HEK293 (cell line): ENCODE data around the gene ROBO1.

Experiments
- CTCF ChIA-PET: fragments of 350-600 bp; formaldehyde crosslinking; extraction: SDS; loops from one replicate; lab custom pipeline; 2021; ENCODE audit warnings: antibody characterized with exemption; lab: Yijun Ruan, JAX
- POLR2A ChIA-PET: fragments of 300-600 bp; formaldehyde crosslinking; extraction: SDS; loops from one replicate; lab custom pipeline; 2020; ENCODE audit warnings: antibody characterized with exemption, inconsistent platforms; lab: Yijun Ruan, JAX
- H3K27ac ChIP-seq: fragments of 200-500 bp; sonication (Bioruptor generic); 2 replicates; pipeline ENCODE4 v1.5.1; 2014; ENCODE audit warnings: low read depth, low read length, control low read depth, inconsistent platforms; ENCODE audit errors: extremely low read depth
- H3K36me3 ChIP-seq, 2 experiments: fragments of 200-500 bp in 1 of 2; sonication (Bioruptor generic) in 1 of 2; 1 replicate in 1 of 2; 2 replicates in 1 of 2; pipeline ENCODE4 v1.5.1; 2014 to 2017; ENCODE audit warnings: inconsistent platforms in 2 of 2, low read length in 2 of 2; ENCODE audit not compliant: control insufficient read depth in 2 of 2, insufficient read depth in 1 of 2
- H3K4me1 ChIP-seq: fragments of 200-500 bp; sonication (Bioruptor generic); 2 replicates; pipeline ENCODE4 v1.5.1; 2014; ENCODE audit warnings: mild to moderate bottlenecking, low read length, inconsistent platforms; ENCODE audit not compliant: control insufficient read depth, insufficient read depth
- H3K4me3 ChIP-seq: 2 replicates; pipeline ENCODE4 v1.5.1; 2011; ENCODE audit warnings: low read depth, mild to moderate bottlenecking, control low read depth, low read length, moderate library complexity
- H3K9me3 ChIP-seq: fragments of 200-500 bp; sonication (Bioruptor generic); 2 replicates; pipeline ENCODE4 v1.5.1; 2014; ENCODE audit warnings: low read depth, low read length, inconsistent platforms; ENCODE audit not compliant: control insufficient read depth, insufficient read depth
- KLF10 ChIP-seq: fragments of 450-650 bp; IDR thresholded peaks from 2 replicates; pipeline ENCODE4 v1.5.1; 2018; ENCODE audit warnings: missing biosample characterization, mild to moderate bottlenecking, missing genetic modification characterization
- PRDM6 ChIP-seq: fragments of 450-650 bp; formaldehyde crosslinking; IDR thresholded peaks from 2 replicates; pipeline ENCODE4 v1.5.1; 2017; ENCODE audit warnings: missing biosample characterization, missing genetic modification characterization
- SCRT1 ChIP-seq: fragments of 450-650 bp; formaldehyde crosslinking; IDR thresholded peaks from 2 replicates; pipeline ENCODE4 v1.5.1; 2016; ENCODE audit warnings: missing biosample characterization, missing genetic modification characterization, borderline replicate concordance
- SP2 ChIP-seq: fragments of 450-650 bp; formaldehyde crosslinking; IDR thresholded peaks from 2 replicates; pipeline ENCODE4 v1.5.1; 2016; ENCODE audit warnings: missing biosample characterization, missing genetic modification characterization
- ZBTB20 ChIP-seq: fragments of 450-650 bp; formaldehyde crosslinking; IDR thresholded peaks from 2 replicates; pipeline ENCODE4 v1.5.1; 2016; ENCODE audit warnings: missing biosample characterization, missing genetic modification characterization
- ZBTB44 ChIP-seq: fragments of 450-650 bp; IDR thresholded peaks from 2 replicates; pipeline ENCODE4 v1.5.1; 2018; ENCODE audit warnings: missing biosample characterization, mild to moderate bottlenecking, missing genetic modification characterization
- ZNF2 ChIP-seq: fragments of 450-650 bp; formaldehyde crosslinking; IDR thresholded peaks from 2 replicates; pipeline ENCODE4 v1.5.1; 2016; ENCODE audit warnings: missing biosample characterization, missing genetic modification characterization
- ZNF23 ChIP-seq: fragments of 450-650 bp; formaldehyde crosslinking; IDR thresholded peaks from 2 replicates; pipeline ENCODE4 v1.5.1; 2016; ENCODE audit warnings: missing biosample characterization, missing genetic modification characterization, borderline replicate concordance
- ZNF280C ChIP-seq: fragments of 450-650 bp; formaldehyde crosslinking; IDR thresholded peaks from 2 replicates; pipeline ENCODE4 v1.5.1; 2016; ENCODE audit warnings: missing biosample characterization, missing genetic modification characterization
- ZNF341 ChIP-seq: fragments of 450-650 bp; formaldehyde crosslinking; IDR thresholded peaks from 2 replicates; pipeline ENCODE4; 2016; ENCODE audit warnings: low read depth, missing biosample characterization, missing genetic modification characterization
- ZNF350 ChIP-seq: fragments of 450-650 bp; formaldehyde crosslinking; IDR thresholded peaks from 2 replicates; pipeline ENCODE4 v1.5.0; 2017; ENCODE audit warnings: missing biosample characterization, mild to moderate bottlenecking, missing genetic modification characterization
- ZNF391 ChIP-seq: fragments of 450-650 bp; formaldehyde crosslinking; IDR thresholded peaks from 2 replicates; pipeline ENCODE4 v1.5.1; 2016; ENCODE audit warnings: low read depth, missing biosample characterization, missing genetic modification characterization, borderline replicate concordance
- ZNF473 ChIP-seq: fragments of 450-650 bp; formaldehyde crosslinking; IDR thresholded peaks from 2 replicates; pipeline ENCODE4 v1.5.1; 2017; ENCODE audit warnings: missing biosample characterization, missing genetic modification characterization
- ZNF501 ChIP-seq: fragments of 450-650 bp; formaldehyde crosslinking; IDR thresholded peaks from 2 replicates; pipeline ENCODE4 v1.5.1; 2016; ENCODE audit warnings: missing biosample characterization, missing genetic modification characterization
- ZNF514 ChIP-seq: fragments of 450-650 bp; formaldehyde crosslinking; IDR thresholded peaks from 2 replicates; pipeline ENCODE4 v1.5.1; 2016; ENCODE audit warnings: missing biosample characterization, missing genetic modification characterization
- ZNF600 ChIP-seq: fragments of 450-650 bp; formaldehyde crosslinking; IDR thresholded peaks from 2 replicates; pipeline ENCODE4 v1.5.1; 2016; ENCODE audit warnings: missing biosample characterization, missing genetic modification characterization
- ZNF610 ChIP-seq: fragments of 450-650 bp; formaldehyde crosslinking; IDR thresholded peaks from 2 replicates; pipeline ENCODE4 v1.5.1; 2016; ENCODE audit warnings: missing biosample characterization, missing genetic modification characterization, borderline replicate concordance
- ZNF624 ChIP-seq: fragments of 450-650 bp; formaldehyde crosslinking; IDR thresholded peaks from 2 replicates; pipeline ENCODE4 v1.5.1; 2017; ENCODE audit warnings: missing biosample characterization, missing genetic modification characterization
- ZNF837 ChIP-seq: fragments of 450-650 bp; formaldehyde crosslinking; IDR thresholded peaks from 2 replicates; pipeline ENCODE4 v1.5.1; 2016; ENCODE audit warnings: missing biosample characterization, missing genetic modification characterization
- TF ChIP-seq, protein P1 (sequence below): fragments of 450-650 bp; formaldehyde crosslinking; IDR thresholded peaks from 2 replicates; pipeline ENCODE4 v1.5.1; 2016; ENCODE audit warnings: missing biosample characterization, missing genetic modification characterization
- TF ChIP-seq, protein P2 (sequence below): fragments of 450-650 bp; formaldehyde crosslinking; IDR thresholded peaks from 2 replicates; pipeline ENCODE4 v1.5.1; 2017; ENCODE audit warnings: missing biosample characterization, missing genetic modification characterization
- TF ChIP-seq, protein P3 (sequence below): fragments of 450-650 bp; formaldehyde crosslinking; IDR thresholded peaks from 2 replicates; pipeline ENCODE4 v1.5.1; 2017; ENCODE audit warnings: missing biosample characterization, missing genetic modification characterization
- TF ChIP-seq, protein P4 (sequence below): fragments of 450-650 bp; formaldehyde crosslinking; IDR thresholded peaks from 2 replicates; pipeline ENCODE4 v1.5.1; 2016; ENCODE audit warnings: missing biosample characterization, missing genetic modification characterization, borderline replicate concordance

Gene ROBO1

GRCh38 chr3:79257791-79258190 lies 510.0 kb downstream of the ROBO1 start (continued):
- TF ChIP-seq ZBTB44 (tag by site-specific recombination) (no peak), ZBTB20 (tag by site-specific recombination) (no peak), ZNF341 (tag by site-specific recombination) (no peak), ZNF624 (tag by site-specific recombination) (no peak), ZNF514 (no peak), SCRT1 (tag by site-specific recombination) (no peak), KLF10 (tag by site-specific recombination) (no peak), SP2 (tag by site-specific recombination) (no peak), ZNF473 (tag by site-specific recombination) (no peak), PRDM6 (tag by site-specific recombination) (no peak)
- TF ChIP-seq, protein P1, sequence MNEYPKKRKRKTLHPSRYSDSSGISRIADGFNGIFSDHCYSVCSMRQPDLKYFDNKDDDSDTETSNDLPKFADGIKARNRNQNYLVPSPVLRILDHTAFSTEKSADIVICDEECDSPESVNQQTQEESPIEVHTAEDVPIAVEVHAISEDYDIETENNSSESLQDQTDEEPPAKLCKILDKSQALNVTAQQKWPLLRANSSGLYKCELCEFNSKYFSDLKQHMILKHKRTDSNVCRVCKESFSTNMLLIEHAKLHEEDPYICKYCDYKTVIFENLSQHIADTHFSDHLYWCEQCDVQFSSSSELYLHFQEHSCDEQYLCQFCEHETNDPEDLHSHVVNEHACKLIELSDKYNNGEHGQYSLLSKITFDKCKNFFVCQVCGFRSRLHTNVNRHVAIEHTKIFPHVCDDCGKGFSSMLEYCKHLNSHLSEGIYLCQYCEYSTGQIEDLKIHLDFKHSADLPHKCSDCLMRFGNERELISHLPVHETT (tag by site-specific recombination) = no peak

DNA sequence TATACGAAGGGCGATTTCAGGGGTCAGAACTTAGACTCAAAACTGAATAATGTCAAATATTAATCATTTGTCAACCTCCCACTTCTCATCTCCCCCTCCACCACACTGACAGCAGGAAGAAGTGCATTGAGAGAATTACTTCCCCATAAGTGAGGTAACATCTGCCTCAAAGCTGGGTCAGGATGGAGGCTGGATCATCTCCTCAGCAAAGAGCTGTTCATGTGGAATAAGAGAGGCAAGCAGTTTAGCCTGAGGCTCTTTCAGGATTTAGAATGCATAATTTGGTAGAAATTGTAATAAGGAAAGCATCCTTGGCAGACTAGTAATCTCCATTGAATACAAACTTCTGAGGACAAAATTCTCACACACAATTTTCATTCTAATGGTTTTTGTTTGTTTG lies 512.1 kb downstream of the ROBO1 start:
- TF ChIP-seq ZNF501 (tag by site-specific recombination) (no peak), ZNF280C (tag by site-specific recombination) (no peak), ZNF600 (tag by site-specific recombination) (no peak), ZNF610 (tag by site-specific recombination) (no peak), ZNF391 (no peak), ZNF837 (tag by site-specific recombination) (no peak), ZNF350 (tag by site-specific recombination) (no peak), ZNF2 (no peak), ZNF23 (tag by site-specific recombination) (no peak)
- TF ChIP-seq, protein P2, sequence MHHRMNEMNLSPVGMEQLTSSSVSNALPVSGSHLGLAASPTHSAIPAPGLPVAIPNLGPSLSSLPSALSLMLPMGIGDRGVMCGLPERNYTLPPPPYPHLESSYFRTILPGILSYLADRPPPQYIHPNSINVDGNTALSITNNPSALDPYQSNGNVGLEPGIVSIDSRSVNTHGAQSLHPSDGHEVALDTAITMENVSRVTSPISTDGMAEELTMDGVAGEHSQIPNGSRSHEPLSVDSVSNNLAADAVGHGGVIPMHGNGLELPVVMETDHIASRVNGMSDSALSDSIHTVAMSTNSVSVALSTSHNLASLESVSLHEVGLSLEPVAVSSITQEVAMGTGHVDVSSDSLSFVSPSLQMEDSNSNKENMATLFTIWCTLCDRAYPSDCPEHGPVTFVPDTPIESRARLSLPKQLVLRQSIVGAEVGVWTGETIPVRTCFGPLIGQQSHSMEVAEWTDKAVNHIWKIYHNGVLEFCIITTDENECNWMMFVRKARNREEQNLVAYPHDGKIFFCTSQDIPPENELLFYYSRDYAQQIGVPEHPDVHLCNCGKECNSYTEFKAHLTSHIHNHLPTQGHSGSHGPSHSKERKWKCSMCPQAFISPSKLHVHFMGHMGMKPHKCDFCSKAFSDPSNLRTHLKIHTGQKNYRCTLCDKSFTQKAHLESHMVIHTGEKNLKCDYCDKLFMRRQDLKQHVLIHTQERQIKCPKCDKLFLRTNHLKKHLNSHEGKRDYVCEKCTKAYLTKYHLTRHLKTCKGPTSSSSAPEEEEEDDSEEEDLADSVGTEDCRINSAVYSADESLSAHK (tag by site-specific recombination) = no peak
- TF ChIP-seq, protein P3, sequence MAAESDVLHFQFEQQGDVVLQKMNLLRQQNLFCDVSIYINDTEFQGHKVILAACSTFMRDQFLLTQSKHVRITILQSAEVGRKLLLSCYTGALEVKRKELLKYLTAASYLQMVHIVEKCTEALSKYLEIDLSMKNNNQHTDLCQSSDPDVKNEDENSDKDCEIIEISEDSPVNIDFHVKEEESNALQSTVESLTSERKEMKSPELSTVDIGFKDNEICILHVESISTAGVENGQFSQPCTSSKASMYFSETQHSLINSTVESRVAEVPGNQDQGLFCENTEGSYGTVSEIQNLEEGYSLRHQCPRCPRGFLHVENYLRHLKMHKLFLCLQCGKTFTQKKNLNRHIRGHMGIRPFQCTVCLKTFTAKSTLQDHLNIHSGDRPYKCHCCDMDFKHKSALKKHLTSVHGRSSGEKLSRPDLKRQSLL (tag by site-specific recombination) = no peak
- TF ChIP-seq, protein P4, sequence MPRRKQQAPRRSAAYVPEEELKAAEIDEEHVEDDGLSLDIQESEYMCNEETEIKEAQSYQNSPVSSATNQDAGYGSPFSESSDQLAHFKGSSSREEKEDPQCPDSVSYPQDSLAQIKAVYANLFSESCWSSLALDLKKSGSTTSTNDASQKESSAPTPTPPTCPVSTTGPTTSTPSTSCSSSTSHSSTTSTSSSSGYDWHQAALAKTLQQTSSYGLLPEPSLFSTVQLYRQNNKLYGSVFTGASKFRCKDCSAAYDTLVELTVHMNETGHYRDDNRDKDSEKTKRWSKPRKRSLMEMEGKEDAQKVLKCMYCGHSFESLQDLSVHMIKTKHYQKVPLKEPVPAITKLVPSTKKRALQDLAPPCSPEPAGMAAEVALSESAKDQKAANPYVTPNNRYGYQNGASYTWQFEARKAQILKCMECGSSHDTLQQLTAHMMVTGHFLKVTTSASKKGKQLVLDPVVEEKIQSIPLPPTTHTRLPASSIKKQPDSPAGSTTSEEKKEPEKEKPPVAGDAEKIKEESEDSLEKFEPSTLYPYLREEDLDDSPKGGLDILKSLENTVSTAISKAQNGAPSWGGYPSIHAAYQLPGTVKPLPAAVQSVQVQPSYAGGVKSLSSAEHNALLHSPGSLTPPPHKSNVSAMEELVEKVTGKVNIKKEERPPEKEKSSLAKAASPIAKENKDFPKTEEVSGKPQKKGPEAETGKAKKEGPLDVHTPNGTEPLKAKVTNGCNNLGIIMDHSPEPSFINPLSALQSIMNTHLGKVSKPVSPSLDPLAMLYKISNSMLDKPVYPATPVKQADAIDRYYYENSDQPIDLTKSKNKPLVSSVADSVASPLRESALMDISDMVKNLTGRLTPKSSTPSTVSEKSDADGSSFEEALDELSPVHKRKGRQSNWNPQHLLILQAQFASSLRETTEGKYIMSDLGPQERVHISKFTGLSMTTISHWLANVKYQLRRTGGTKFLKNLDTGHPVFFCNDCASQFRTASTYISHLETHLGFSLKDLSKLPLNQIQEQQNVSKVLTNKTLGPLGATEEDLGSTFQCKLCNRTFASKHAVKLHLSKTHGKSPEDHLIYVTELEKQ = no peak
- H3K36me3 ChIP-seq = no peaks in the 10 kb centered on the region
- H3K4me1 ChIP-seq = no peaks in the 10 kb centered on the region
- H3K27ac ChIP-seq = no peak overlapping the region
- no peaks in the 10 kb centered on the region for H3K9me3 ChIP-seq
- H3K4me3 ChIP-seq = no peak overlapping the region
- POLR2A ChIA-PET = no interaction called here
- CTCF ChIA-PET = interaction anchor here (0.6 kb wide), 1 partner anchor 1771 kb away, joined by 5 read pairs; no protein-coding TSS in a partner anchor
